GM19193 (cell line): ENCODE results near the gene IL1RAPL2.

Source experiments
- POLR2A ChIP-seq: IDR thresholded peaks from 4 replicates; pipeline ENCODE4 v1.6.1; 2011; ENCODE audit not compliant: insufficient read depth, insufficient read length; ENCODE audit errors: extremely low read depth

Gene IL1RAPL2

GRCh38 chrX:104565791-104566680 is at the start of gene IL1RAPL2:
IL1RAPL2 (plus strand) TSS chrX:104566199.
- TF ChIP-seq POLR2A: no peak

- TF ChIP-seq POLR2A: no peak
Observed at GRCh38 chrX:104522386-104522785, 43.6 kb upstream of the IL1RAPL2 start.

DNA sequence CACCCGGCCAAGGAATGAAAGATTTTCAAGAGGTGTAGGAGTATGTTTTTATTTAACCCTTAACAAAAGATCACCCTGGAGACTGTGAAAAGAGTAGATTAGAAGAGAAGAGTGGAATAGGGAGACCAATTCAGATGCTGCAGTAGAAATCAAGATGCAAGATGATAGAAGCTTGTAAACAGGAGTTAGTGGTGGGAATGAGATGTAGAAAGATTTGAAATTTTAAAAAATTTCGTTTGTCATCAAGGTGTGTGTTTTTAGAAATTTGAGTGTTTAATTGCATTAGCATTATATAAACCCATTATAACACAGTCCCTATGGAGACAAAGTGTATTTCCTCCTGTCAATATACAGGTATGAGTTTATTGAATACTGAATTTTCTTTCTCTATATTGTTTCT is 42.1 kb upstream of the IL1RAPL2 start:
- no peak for TF ChIP-seq POLR2A

GRCh38 chrX:104539081-104539480 is 26.9 kb upstream of the IL1RAPL2 start:
- no peak for TF ChIP-seq POLR2A

DNA sequence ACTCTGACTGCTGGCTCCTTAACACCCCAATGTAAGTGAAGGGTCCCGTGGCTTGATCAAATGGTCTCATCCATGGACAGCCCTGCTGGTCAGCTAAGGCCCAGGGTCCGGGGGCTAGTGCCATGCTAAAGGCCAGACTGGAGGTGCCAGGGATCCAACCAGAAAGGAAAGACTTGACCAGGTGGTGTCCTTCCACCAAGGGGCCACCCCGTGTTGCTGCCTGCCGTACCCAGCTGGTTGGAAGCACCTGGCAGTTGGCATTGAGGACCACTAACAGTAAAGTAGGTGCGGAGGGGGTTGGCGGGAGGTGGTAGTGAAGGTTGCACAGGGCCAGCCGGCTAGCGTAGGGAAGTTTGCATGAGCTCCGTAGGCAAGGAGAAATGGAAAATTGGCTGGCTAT is 1.7 kb upstream of the IL1RAPL2 start:
- no peak for TF ChIP-seq POLR2A

DNA sequence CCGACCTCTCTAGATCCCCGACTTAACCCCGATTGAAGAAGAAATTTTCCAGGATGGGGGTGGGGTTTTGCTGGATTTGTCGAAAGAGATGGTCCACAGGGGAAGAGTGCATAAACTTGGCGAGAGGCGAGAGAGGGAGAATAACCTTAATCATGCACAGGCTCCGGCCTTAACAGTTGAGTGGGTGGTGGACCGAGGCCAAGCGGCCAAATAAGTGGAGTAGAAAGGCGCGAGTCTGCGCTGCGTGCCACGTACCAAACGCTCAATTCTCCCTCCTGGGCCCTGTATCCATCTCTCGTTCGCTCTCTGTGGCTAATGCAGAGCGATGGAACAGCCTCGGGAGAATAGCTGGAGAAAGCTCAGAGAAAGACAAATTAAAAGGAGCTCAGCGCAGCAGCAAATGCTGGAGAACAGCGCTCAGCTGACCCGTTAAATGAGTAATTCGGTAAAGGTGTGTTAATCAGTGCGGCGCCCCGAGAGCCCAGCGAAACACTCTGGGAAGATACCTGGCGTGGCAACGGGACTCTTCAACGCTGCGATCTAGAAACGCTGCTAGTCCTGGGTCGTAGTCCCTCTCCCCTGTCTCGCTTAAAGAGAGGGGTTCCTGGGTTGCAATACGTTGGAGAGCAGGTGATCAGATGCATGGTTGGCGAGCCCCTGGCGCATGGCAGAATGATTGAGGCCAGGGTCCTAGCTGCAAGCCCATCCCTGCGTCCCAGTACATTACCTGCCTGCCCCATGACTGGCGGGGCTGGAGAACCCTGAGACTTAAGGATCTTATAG is 887 bp upstream of the IL1RAPL2 start:
- no peak for TF ChIP-seq POLR2A

GRCh38 chrX:104566681-104567501 is 892 bp downstream of the IL1RAPL2 start:
- TF ChIP-seq POLR2A: no peak

DNA sequence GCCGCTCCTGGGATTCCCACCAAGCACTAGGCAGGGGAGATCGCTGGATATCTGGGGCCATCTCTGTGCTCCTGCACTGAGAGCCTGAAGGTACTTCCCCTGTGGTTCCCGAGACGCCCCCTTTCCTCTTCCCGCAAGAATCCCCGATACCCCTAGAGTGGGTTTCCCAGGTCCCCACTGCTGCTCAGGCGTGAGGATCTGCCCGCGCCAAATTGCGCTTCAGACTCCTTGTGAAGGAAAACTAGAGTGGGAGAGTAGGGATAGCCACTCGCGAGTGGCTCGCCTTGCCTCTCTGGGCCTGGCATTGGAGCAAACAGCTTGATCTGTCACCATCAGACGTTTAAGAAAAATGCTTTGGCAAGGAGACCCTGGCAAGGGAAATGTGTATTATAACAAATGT is 1.5 kb downstream of the IL1RAPL2 start:
- TF ChIP-seq POLR2A: no peak

GRCh38 chrX:104568304-104568915 is 2.4 kb downstream of the IL1RAPL2 start:
- TF ChIP-seq POLR2A: no peak

DNA sequence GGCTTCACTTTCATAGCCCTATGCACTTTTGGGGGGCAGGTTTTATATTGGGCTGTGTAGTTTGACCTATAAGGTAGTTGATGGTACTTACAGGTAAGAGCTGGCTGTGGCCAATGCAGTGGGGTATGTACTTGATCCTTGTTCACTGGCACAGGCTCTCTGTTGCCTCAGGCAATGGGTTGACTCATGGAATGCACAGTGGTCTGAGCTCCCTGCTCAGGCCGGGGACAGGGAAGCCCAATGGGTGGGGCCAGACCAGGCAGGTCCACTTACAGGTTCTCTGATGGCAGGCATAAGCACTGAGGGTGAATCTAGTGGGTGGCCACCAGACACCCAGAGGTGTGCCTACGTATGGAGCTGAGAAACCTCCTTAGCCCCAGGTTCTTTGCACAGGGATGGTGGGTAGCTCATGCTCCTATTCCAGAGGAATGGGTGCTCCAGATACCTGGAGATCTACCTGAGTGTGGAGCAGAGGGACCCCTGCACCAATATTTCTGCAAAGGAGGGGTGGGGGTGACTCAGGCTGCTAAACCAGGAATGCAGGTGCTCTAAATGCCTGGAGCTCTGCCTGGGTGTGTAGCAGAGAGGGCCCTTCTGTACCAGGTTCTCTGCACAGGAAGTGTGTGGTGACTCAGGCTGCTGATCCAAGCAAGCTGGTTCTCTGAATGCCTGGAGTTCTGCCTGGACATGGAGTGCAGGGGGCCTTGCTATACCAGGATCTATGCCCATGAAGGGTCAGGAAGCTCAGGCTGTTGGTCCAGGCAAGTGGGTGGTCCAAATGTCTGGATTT is 52.3 kb downstream of the IL1RAPL2 start:
- no peak for TF ChIP-seq POLR2A

GRCh38 chrX:104621781-104622180 is 55.8 kb downstream of the IL1RAPL2 start:
- TF ChIP-seq POLR2A: no peak

- no peak for TF ChIP-seq POLR2A
Observed at GRCh38 chrX:104641176-104641575, 75.2 kb downstream of the IL1RAPL2 start.

DNA sequence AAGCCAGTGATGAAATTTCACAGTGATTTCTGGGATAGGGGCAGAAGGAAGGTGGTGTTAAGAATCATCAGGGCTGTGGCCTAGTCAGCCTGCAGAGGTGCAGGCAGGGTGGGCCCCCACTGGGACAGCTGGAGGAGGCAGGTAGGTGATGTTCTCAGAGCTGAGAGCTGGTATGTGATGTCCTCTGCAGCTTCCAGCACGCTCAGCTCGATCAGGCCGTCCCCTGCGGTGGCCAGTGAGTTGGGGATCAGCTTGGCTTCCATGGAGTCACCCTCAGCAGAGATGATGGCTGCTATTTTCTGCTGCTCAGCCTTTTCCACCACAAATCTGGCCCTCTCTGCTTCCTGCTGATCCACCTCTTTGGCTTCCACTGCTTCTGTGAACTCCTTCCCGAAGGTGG is 81.1 kb downstream of the IL1RAPL2 start:
- TF ChIP-seq POLR2A: no peak
